Thymus (tissue), 11 donors: ENCODE data around the gene CD1C. TPM values are rescaled to one million over a fixed set of nuclear protein-coding genes. Genes with fewer than 3 reads are reported as not detected.
A peak's percentile ranks its signal among the peaks of the same experiment; 100 is the strongest.
"Not testable (repeated sequence)": the region's sequence is repeated elsewhere in the genome, so short reads cannot be mapped to it uniquely, and the experiment has no call there.

ENCODE experiments used
- DNase-seq, 9 donors: peaks; one replicate each; pipeline ENCODE4 v3.0.0-alpha.2; 2013; ENCODE audit warnings: low spot score in 9 of 9, low read depth in 6 of 9, missing footprints in 1 of 9
- H3K27ac ChIP-seq, 2 donors: one replicate each; pipeline ENCODE4 v1.5.1; 2013; ENCODE audit warnings: control low read depth in 1 of 2, low read depth in 1 of 2, low read length in 1 of 2, mild to moderate bottlenecking in 1 of 2, moderate library complexity in 1 of 2
- H3K27me3 ChIP-seq, 2 donors: one replicate each; pipeline ENCODE4 v1.5.1; 2013; ENCODE audit warnings: low read length in 1 of 2; ENCODE audit not compliant: control insufficient read depth in 2 of 2, insufficient read depth in 1 of 2
- H3K36me3 ChIP-seq, 2 donors: one replicate each; pipeline ENCODE4 v1.5.1; 2013; ENCODE audit warnings: low read length in 1 of 2, mild to moderate bottlenecking in 1 of 2, moderate library complexity in 1 of 2; ENCODE audit not compliant: control insufficient read depth in 2 of 2, insufficient read depth in 2 of 2
- H3K4me1 ChIP-seq, 2 donors: one replicate each; pipeline ENCODE4 v1.5.1; 2013; ENCODE audit warnings: low read length in 2 of 2; ENCODE audit not compliant: control insufficient read depth in 2 of 2, insufficient read depth in 2 of 2
- H3K4me3 ChIP-seq, 2 donors: one replicate each; pipeline ENCODE4 v1.5.1; 2013; ENCODE audit warnings: low read length in 2 of 2, control low read depth in 1 of 2, mild to moderate bottlenecking in 1 of 2
- H3K9me3 ChIP-seq, 2 donors: one replicate each; pipeline ENCODE4 v1.5.1; 2013; ENCODE audit warnings: low read length in 1 of 2, mild to moderate bottlenecking in 1 of 2; ENCODE audit not compliant: control insufficient read depth in 2 of 2, insufficient read depth in 1 of 2
- WGBS: extraction: QIAGEN DNeasy Blood & Tissue Kit; methylation state at CpG from one replicate; pipeline ENCODE4 v1.1.7; 2013; 5-methylcytosine and 5-hydroxymethylcytosine counted together
- polyA plus RNA-seq: library from polyadenylated mRNA; stranded (reverse); fragments of 200-250 nt; gene quantifications from one replicate; pipeline ENCODE4 v1.2.3, GENCODE V29; 2013
- total RNA-seq: library from RNA; stranded (reverse); fragments of 120-200 nt; gene quantifications from one replicate; pipeline ENCODE4 v1.2.4, GENCODE V29; 2013
- donor health status: healthy.

CD1C gene
- total and polyA plus RNA-seq, 2 donors: 27.2 to 253 TPM

GRCh38 chr1:158257888-158258287 lies 31.8 kb upstream of the CD1C start:
- Histone ChIP-seq H3K4me1 (peaks cover 43 to 46% of the 10 kb centered on the region in 2 donors), H3K9me3 (no peaks in the 10 kb centered on the region), H3K4me3 (peak overlapping the region in 1 of 2 donors; percentile 38), H3K27ac (peak overlapping the region in 1 of 2 donors; percentile 84), H3K36me3 (peaks cover 0 to 11% of the 10 kb centered on the region in 2 donors), H3K27me3 (no peaks in the 10 kb centered on the region)
- WGBS: 50% methylated on average over 2 of the region's 2 CpGs
- DNase-seq: no peak

GRCh38 chr1:158259117-158259516 lies 30.6 kb upstream of the CD1C start:
- Histone ChIP-seq H3K9me3 (no peaks in the 10 kb centered on the region), H3K4me1 (peaks cover 37 to 40% of the 10 kb centered on the region in 2 donors), H3K36me3 (peaks cover 0 to 11% of the 10 kb centered on the region in 2 donors), H3K27ac (no peak overlapping the region), H3K27me3 (no peaks in the 10 kb centered on the region), H3K4me3 (peak overlapping the region in 1 of 2 donors; percentile 9)
- WGBS: 97% methylated on average over 1 of the region's 1 CpG
- DNase-seq: no peak

- H3K9me3 ChIP-seq: no peaks in the 10 kb centered on the region
- DNase-seq: no peak
- no peaks in the 10 kb centered on the region for H3K27me3 ChIP-seq
These were observed 17.0 kb upstream of the CD1C start for GRCh38 chr1:158272681-158273080.

GRCh38 chr1:158274797-158275196 lies 14.9 kb upstream of the CD1C start:
- no peak for DNase-seq
- Histone ChIP-seq H3K4me3 (no peak overlapping the region), H3K36me3 (peaks cover 0 to 2% of the 10 kb centered on the region in 2 donors), H3K9me3 (peaks cover 0 to 4% of the 10 kb centered on the region in 2 donors), H3K27ac (no peak overlapping the region), H3K4me1 (peaks cover 8 to 18% of the 10 kb centered on the region in 2 donors), H3K27me3 (no peaks in the 10 kb centered on the region)
- WGBS: 64% methylated on average over 5 of the region's 5 CpGs

More at GRCh38 chr1:158272681-158273080, 17.0 kb upstream of the CD1C start:
- H3K4me1 ChIP-seq: peaks cover 8 to 18% of the 10 kb centered on the region in 2 donors
- no peak overlapping the region for H3K27ac ChIP-seq
- H3K4me3 ChIP-seq: no peak overlapping the region
- no peaks in the 10 kb centered on the region for H3K36me3 ChIP-seq

- H3K27ac ChIP-seq, DNase-seq, H3K9me3 ChIP-seq, H3K4me3 ChIP-seq, H3K27me3 ChIP-seq, H3K36me3 ChIP-seq: not testable (repeated sequence)
- peaks cover 14 to 31% of the 10 kb centered on the region in 2 donors for H3K4me1 ChIP-seq
- 53% methylated on average over 2 of the region's 2 CpGs for WGBS
These were observed 7.3 kb upstream of the CD1C start for GRCh38 chr1:158282421-158282820.

- Histone ChIP-seq H3K9me3 (peaks cover 0 to 8% of the 10 kb centered on the region in 2 donors), H3K36me3 (peaks cover 0 to 3% of the 10 kb centered on the region in 2 donors), H3K4me1 (peaks cover 17 to 39% of the 10 kb centered on the region in 2 donors), H3K27ac (no peak overlapping the region), H3K4me3 (no peak overlapping the region), H3K27me3 (no peaks in the 10 kb centered on the region)
- no peak for DNase-seq
- WGBS: 51% methylated on average over 2 of the region's 2 CpGs
These were observed 5.8 kb upstream of the CD1C start for GRCh38 chr1:158283965-158284364.

- H3K9me3 ChIP-seq: no peaks in the 10 kb centered on the region
- WGBS: 13% methylated on average over 7 of the region's 7 CpGs
- peak overlapping the region; percentile 10 to 84 for H3K27ac ChIP-seq
- H3K4me3 ChIP-seq: no peak overlapping the region
- DNase-seq: peak in 2 of 9 donors; percentile 50 to 64
- H3K4me1 ChIP-seq: peaks cover 24 to 52% of the 10 kb centered on the region in 2 donors
- no peaks in the 10 kb centered on the region for H3K27me3 ChIP-seq
- no peaks in the 10 kb centered on the region for H3K36me3 ChIP-seq
These were observed 3.9 kb upstream of the CD1C start for GRCh38 chr1:158285756-158286241.

GRCh38 chr1:158286487-158286886 lies 3.2 kb upstream of the CD1C start:
- Histone ChIP-seq H3K4me1 (peaks cover 24 to 56% of the 10 kb centered on the region in 2 donors), H3K36me3 (no peaks in the 10 kb centered on the region), H3K9me3 (no peaks in the 10 kb centered on the region), H3K27ac (peak overlapping the region; percentile 55 to 84), H3K4me3 (no peak overlapping the region), H3K27me3 (no peaks in the 10 kb centered on the region)
- no peak for DNase-seq
- 93% methylated on average over 4 of the region's 4 CpGs for WGBS

- Histone ChIP-seq H3K4me3 (no peak overlapping the region), H3K27me3 (no peaks in the 10 kb centered on the region), H3K4me1 (peaks cover 25 to 60% of the 10 kb centered on the region in 2 donors), H3K9me3 (no peaks in the 10 kb centered on the region), H3K27ac (peak overlapping the region; percentile 44 to 84), H3K36me3 (no peaks in the 10 kb centered on the region)
- DNase-seq: peak in 3 of 9 donors; percentile 46 to 75 (median 52)
- 89% methylated on average over 1 of the region's 1 CpG for WGBS
These were observed 2.8 kb upstream of the CD1C start for GRCh38 chr1:158286941-158287346.
